Kidney glomerular epithelial cell (primary cell): ENCODE measurements around the gene CBX5.
"Not testable (repeated sequence)": the region's sequence is repeated elsewhere in the genome, so short reads cannot be mapped to it uniquely, and the experiment has no call there.

Experiments
- DNase-seq: peaks from one replicate; lab custom pipeline; 2025; lab: John Stamatoyannopoulos, UW

Gene CBX5

GRCh38 chr12:54294152-54294952 lies 14.4 kb upstream of the CBX5 start:
- DNase-seq, result no peak

- no peak for DNase-seq
Observed at GRCh38 chr12:54292931-54293241, 13.0 kb upstream of the CBX5 start.

- DNase-seq, result no peak
Observed at GRCh38 chr12:54292083-54292930, 12.4 kb upstream of the CBX5 start.

- no peak for DNase-seq
Observed at GRCh38 chr12:54287261-54288157, 7.6 kb upstream of the CBX5 start.

- no peak for DNase-seq
Observed at GRCh38 chr12:54286042-54287030, 6.4 kb upstream of the CBX5 start.

- DNase-seq, result no peak
Observed at GRCh38 chr12:54285150-54286041, 5.5 kb upstream of the CBX5 start.

- not testable (repeated sequence) for DNase-seq
Observed at GRCh38 chr12:54284070-54284780, 4.3 kb upstream of the CBX5 start.

GRCh38 chr12:54282949-54283593 lies 3.1 kb upstream of the CBX5 start:
- no peak for DNase-seq

GRCh38 chr12:54281694-54282093 lies 1.8 kb upstream of the CBX5 start:
- not testable (repeated sequence) for DNase-seq

GRCh38 chr12:54281261-54281638 lies 1.3 kb upstream of the CBX5 start:
- DNase-seq, result not testable (repeated sequence)

- peak; percentile 100 for DNase-seq
Observed at GRCh38 chr12:54280468-54281260, 742 bp upstream of the CBX5 start, which contains the start of gene HNRNPA1. Gene HNRNPA1, plus strand, starts transcription at chr12:54280726. Its CDS starts 82 bp downstream, at chr12:54280808.

GRCh38 chr12:54279227-54279631 lies 693 bp downstream of the CBX5 start:
- DNase-seq, result no peak

GRCh38 chr12:54277823-54278276 lies 2.1 kb downstream of the CBX5 start:
- peak; percentile 23 for DNase-seq

- no peak for DNase-seq
Observed at GRCh38 chr12:54276368-54276767, 3.6 kb downstream of the CBX5 start.

GRCh38 chr12:54273981-54274380 lies 5.9 kb downstream of the CBX5 start:
- no peak for DNase-seq

GRCh38 chr12:54272214-54272613 lies 7.7 kb downstream of the CBX5 start:
- DNase-seq, result no peak

- DNase-seq, result no peak
Observed at GRCh38 chr12:54270345-54270744, 9.6 kb downstream of the CBX5 start.

GRCh38 chr12:54266852-54267251 lies 13.1 kb downstream of the CBX5 start:
- no peak for DNase-seq
